Activated T-cell treated with anti-CD3 and anti-CD28 coated beads, Interleukin-2, amount 50 U/mL, for 4 hours (primary cell): ENCODE results near the gene CAMK2B. TPM values are rescaled to one million over a fixed set of nuclear protein-coding genes. Genes with fewer than 3 reads are reported as not detected.

Source experiments
- ATAC-seq, 2 donors: fragments of 200-7000 bp; cut with Tn5 transposase; one replicate each; pipeline ENCODE4 v1.10.0; 2021
- DNase-seq: peaks from one replicate; pipeline ENCODE4 v3.0.0-alpha.2; 2020
- H3K27me3 Mint-ChIP-seq: one replicate; pipeline ENCODE4 v1.8.0; 2021; ENCODE audit warnings: low read depth, mixed read lengths
- H3K36me3 Mint-ChIP-seq: one replicate; pipeline ENCODE4 v1.8.0; 2022; ENCODE audit warnings: mixed read lengths; ENCODE audit not compliant: insufficient read depth
- H3K4me1 Mint-ChIP-seq: one replicate; pipeline ENCODE4 v1.8.0; 2021; ENCODE audit warnings: low read depth, mixed read lengths
- H3K4me3 Mint-ChIP-seq: one replicate; pipeline ENCODE4 v1.8.0; 2021; ENCODE audit warnings: mild to moderate bottlenecking, moderate library complexity, mixed read lengths
- H3K9me3 Mint-ChIP-seq: one replicate; pipeline ENCODE4 v1.8.0; 2021; ENCODE audit warnings: mixed read lengths
- total RNA-seq, 3 donors: library from RNA; stranded (reverse); gene quantifications; one replicate each; pipeline ENCODE4 v1.2.1, GENCODE V29; 2021

The CAMK2B gene
- total RNA-seq, 3 donors from 2014 or later = 0.33 to 1.8 (median 1.6) TPM

DNA sequence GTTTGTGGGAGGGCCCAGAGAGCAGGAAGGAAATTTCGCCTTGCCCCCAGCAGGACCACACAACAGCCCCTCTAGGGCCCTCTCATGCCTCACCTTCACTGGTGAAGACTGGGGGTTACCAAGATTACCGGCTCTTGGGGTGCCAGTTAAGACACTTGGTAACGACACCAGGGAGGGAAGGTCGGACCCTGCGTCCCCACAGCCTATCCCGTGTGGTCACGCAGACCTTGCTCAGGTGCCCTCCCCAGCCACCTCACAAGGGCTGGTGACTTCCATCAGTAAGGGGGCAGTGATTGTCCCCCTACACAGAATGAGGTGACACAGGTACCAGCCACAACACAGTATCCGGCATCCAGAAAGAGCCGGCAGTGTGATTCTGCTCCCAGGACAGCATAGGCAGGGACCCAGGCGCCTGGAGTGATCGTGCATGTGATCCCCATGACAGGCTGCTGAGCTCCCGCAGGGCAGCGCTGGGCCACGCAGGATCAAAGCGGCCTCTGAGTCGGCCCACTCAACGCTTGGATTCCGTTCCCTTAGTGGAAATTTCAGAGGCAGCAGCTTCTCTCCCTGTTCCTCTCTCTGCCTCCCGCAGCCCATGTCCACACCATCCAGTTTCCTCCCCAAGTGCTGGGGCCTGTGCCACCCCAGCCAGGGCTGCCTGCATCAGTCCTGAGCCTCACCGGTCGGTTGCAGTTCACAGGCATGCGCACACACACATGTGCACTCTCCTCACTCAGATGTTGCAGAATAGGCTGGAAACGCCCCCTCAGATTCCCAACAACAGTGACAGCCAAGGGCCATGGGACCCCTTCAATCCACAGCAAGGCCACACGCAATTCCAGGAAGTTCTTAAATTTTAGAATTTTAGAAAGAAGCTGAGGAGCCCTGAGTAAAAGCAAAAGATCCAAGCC, 35.8 kb downstream of the CAMK2B start:
- Mint-ChIP-seq H3K27me3 (peaks cover 27% of the 10 kb centered on the region), H3K4me1 (no peaks in the 10 kb centered on the region), H3K4me3 (no peak overlapping the region), H3K36me3 (no peaks in the 10 kb centered on the region), H3K9me3 (no peaks in the 10 kb centered on the region)
- DNase-seq = peak; percentile 3
- no peak for ATAC-seq

DNA sequence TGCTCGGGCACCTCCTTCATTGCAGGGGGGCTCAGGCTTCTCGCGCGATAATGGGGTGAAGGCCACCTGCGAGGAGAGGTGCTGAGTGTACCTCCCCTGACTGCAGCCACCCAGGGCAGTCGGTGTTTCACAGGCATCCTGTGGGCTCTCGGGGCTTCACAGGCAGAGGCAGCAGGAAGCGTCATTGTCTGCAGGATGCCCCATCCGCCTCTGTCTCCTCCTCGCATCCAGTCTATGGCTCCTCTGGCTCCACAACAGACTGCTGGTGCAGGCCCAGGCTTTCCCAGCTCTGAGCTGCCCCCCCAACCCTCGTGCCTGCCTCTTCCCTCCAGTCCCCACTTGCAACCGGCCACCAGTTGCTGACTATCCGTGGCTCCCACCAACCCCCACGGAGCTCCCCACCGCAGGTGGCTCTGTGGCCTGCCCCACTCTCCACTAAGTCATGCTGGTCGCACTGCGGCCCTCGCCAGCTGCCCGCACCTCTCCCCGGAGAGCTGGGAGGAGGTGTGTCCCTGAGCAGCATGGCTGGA, 36.5 kb downstream of the CAMK2B start:
- H3K27me3 Mint-ChIP-seq = peaks cover 22% of the 10 kb centered on the region
- no peak for ATAC-seq
- peak; percentile 2 for DNase-seq

DNA sequence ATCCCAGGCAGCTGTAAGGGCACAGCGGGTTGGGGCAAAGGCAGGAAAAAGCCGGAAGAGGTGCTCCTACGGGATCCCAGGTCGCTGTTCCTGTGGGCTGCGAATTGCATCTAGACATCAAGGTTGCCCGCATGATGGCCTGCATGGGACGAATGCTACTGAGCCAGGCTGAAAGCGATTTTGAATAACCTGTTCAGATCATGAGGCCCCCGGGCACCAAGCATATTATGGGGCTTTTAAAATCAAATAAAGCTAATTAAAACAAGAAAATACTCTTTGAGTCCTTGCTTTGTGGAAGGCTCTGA, 37.1 kb downstream of the CAMK2B start:
- DNase-seq = no peak

More for the DNA sequence above, 36.5 kb downstream of the CAMK2B start:
- H3K4me3 Mint-ChIP-seq = no peak overlapping the region
- no peaks in the 10 kb centered on the region for H3K9me3 Mint-ChIP-seq
- no peaks in the 10 kb centered on the region for H3K36me3 Mint-ChIP-seq
- H3K4me1 Mint-ChIP-seq = no peaks in the 10 kb centered on the region

DNA sequence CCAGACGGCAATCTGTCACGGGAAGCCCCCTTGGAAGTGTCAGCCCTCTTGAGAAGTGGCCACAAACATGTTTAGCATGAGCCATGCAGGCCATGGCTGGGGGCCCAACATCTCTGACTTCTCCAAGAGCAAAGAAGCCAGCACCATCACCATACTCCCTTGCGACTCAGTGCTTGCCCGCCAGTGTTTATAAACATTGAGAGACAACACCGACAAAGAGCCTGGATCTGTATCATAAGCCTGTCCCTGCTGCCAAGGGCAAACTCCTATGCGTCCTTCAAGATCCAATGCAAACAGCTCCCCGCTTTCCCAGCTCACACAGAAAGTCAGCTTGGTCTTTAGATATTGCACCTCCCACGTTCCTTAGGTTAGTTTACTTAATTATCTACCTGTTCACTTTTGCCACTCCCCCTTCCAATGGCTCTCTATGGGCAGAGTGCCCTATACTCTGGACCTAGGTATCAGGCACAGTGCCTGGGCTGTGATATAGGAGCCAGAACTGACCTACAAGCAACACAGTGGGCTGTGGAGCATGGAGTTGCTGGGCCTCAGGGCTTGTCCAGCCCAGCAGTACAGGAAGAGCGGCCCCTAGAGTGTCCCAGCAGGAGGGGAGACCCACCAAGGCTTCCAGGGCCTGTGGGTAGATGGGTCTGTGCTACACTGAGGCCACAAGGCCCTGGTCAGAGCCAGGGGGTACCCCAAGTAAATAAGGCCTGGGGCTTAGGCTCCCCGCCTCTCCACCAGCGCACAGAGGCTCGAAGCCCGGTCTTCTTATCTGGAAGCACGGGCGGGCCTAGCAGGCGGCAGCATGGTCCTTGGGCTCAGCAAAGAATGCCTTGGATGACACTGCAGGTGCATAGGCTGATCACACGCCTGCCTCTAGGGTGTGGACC, 37.7 kb downstream of the CAMK2B start:
- Mint-ChIP-seq H3K36me3 (no peaks in the 10 kb centered on the region), H3K4me3 (no peak overlapping the region), H3K4me1 (no peaks in the 10 kb centered on the region), H3K9me3 (no peaks in the 10 kb centered on the region), H3K27me3 (peaks cover 12% of the 10 kb centered on the region)
- no peak for ATAC-seq
- peak; percentile 2 for DNase-seq

More for the DNA sequence above, 37.1 kb downstream of the CAMK2B start:
- no peak overlapping the region for H3K4me3 Mint-ChIP-seq
- no peaks in the 10 kb centered on the region for H3K36me3 Mint-ChIP-seq
- H3K27me3 Mint-ChIP-seq = peaks cover 18% of the 10 kb centered on the region
- H3K4me1 Mint-ChIP-seq = no peaks in the 10 kb centered on the region
- H3K9me3 Mint-ChIP-seq = no peaks in the 10 kb centered on the region
- no peak for ATAC-seq

DNA sequence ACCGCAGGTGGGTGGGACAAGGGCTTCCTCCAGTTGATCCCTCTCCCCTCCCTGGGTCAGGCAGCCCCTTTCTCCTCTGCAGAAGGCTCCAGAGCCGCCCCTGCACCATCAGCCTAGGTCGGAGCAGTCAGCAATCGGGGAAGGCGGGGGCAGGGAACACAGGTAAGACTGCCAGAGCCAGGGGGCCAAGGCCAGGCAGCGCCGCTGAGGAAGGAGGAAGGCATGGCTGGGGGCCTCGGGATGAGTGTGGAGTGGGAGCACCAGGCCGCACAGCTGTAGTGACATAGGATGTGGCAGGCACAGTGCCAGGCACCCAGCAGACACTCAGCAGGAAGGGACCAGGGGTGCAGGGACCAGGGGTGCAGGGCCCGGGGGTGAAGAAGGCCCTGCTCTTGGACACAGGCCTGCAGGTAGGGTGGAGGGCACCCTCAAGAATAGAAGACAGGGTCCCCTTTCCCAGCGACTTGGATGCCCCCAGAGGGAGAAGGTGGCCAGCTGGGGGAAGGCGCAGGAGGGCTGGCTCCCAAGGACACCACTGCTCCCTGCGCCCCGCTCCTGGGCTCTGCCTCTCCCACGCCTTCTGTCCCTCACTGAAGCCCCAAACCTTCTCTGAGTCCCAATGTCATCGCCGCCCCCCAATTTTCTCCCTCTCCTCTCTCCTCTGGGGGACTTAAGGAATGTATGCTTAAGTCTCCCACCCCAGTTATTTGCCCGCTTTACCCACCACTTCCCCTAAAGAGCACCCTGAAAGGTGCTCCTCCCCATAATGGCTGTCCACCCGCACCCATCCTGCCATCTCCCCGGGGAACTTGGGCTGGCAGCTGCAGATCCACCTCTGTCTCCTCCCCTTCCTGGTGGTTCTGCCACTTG, 38.5 kb downstream of the CAMK2B start:
- no peaks in the 10 kb centered on the region for H3K36me3 Mint-ChIP-seq
- H3K9me3 Mint-ChIP-seq = no peaks in the 10 kb centered on the region
- ATAC-seq = no peak
- no peak overlapping the region for H3K4me3 Mint-ChIP-seq
- peak; percentile 2 for DNase-seq
- peaks cover 8% of the 10 kb centered on the region for H3K27me3 Mint-ChIP-seq
- H3K4me1 Mint-ChIP-seq = no peaks in the 10 kb centered on the region

GRCh38 chr7:44286182-44286617, 39.2 kb downstream of the CAMK2B start:
- ATAC-seq = no peak

GRCh38 chr7:44285561-44285960, 39.8 kb downstream of the CAMK2B start:
- ATAC-seq = no peak
- peak; percentile 1 for DNase-seq

More at GRCh38 chr7:44286182-44286617, 39.2 kb downstream of the CAMK2B start:
- no peaks in the 10 kb centered on the region for H3K4me1 Mint-ChIP-seq
- H3K36me3 Mint-ChIP-seq = no peaks in the 10 kb centered on the region
- no peak overlapping the region for H3K4me3 Mint-ChIP-seq
- H3K27me3 Mint-ChIP-seq = peaks cover 2% of the 10 kb centered on the region
- H3K9me3 Mint-ChIP-seq = no peaks in the 10 kb centered on the region
- no peak for DNase-seq

GRCh38 chr7:44284881-44285541, 40.4 kb downstream of the CAMK2B start:
- H3K27me3 Mint-ChIP-seq = no peaks in the 10 kb centered on the region
- ATAC-seq = no peak
- no peaks in the 10 kb centered on the region for H3K36me3 Mint-ChIP-seq
- H3K9me3 Mint-ChIP-seq = no peaks in the 10 kb centered on the region
- H3K4me3 Mint-ChIP-seq = no peak overlapping the region
- H3K4me1 Mint-ChIP-seq = no peaks in the 10 kb centered on the region
- DNase-seq = no peak

More at GRCh38 chr7:44285561-44285960, 39.8 kb downstream of the CAMK2B start:
- Mint-ChIP-seq H3K27me3 (no peaks in the 10 kb centered on the region), H3K9me3 (no peaks in the 10 kb centered on the region), H3K36me3 (no peaks in the 10 kb centered on the region), H3K4me1 (no peaks in the 10 kb centered on the region), H3K4me3 (no peak overlapping the region)

DNA sequence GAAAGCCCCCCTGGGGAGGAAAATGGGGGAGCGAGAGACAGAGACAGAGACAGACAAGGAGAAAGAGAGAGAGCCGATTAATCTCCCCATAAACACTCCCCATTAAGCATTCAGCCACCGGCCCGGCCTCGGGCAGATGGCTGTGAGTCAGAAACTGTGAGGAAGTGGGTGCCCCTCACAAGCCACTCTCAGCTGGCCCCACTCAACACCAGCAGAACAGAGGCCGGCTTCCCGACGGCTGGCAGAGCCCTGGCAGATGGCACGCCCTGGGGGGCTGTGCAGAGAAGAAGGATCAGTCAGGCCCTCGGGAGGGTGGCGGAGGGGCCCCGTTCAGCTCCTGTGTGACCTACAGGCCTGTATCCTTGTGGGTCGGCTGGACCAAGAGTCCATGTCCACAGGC, 41.2 kb downstream of the CAMK2B start:
- Mint-ChIP-seq H3K9me3 (no peaks in the 10 kb centered on the region), H3K4me1 (no peaks in the 10 kb centered on the region), H3K27me3 (no peaks in the 10 kb centered on the region), H3K36me3 (no peaks in the 10 kb centered on the region), H3K4me3 (no peak overlapping the region)
- DNase-seq (no peak), ATAC-seq (no peak)

GRCh38 chr7:44283381-44284211, 41.8 kb downstream of the CAMK2B start:
- Mint-ChIP-seq H3K36me3 (no peaks in the 10 kb centered on the region), H3K4me1 (no peaks in the 10 kb centered on the region), H3K27me3 (no peaks in the 10 kb centered on the region), H3K4me3 (no peak overlapping the region), H3K9me3 (no peaks in the 10 kb centered on the region)
- peak; percentile 2 for DNase-seq
- no peak for ATAC-seq

DNA sequence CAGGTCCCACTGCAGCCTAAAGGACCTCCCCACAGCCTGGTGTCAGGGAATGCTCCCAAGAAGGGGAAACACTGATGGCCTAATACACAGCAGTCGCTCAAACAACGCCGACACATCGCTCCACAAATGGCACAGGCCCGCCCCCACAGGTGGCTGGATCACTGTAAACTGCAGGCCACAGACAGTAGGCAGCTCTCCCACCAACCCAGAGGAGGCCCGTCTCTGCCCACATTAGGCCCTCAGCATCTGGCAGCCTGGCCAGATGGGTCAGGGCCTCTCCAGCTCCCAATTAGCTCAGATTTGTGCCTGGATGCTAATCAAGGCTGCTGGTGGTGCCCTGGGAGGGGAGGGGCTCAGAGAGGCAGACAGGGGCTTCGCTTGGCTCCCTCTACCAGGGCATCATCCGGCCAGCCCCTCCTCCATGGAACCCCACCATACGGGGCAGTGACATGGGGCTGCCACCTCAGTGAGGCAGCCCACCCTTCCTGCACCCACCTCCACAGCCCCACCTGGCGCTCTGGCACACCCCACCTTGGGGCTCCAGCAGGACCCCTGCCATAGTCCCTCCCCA, 42.7 kb downstream of the CAMK2B start:
- Mint-ChIP-seq H3K27me3 (no peaks in the 10 kb centered on the region), H3K9me3 (no peaks in the 10 kb centered on the region), H3K36me3 (no peaks in the 10 kb centered on the region), H3K4me1 (no peaks in the 10 kb centered on the region), H3K4me3 (no peak overlapping the region)
- ATAC-seq (no peak), DNase-seq (no peak)

DNA sequence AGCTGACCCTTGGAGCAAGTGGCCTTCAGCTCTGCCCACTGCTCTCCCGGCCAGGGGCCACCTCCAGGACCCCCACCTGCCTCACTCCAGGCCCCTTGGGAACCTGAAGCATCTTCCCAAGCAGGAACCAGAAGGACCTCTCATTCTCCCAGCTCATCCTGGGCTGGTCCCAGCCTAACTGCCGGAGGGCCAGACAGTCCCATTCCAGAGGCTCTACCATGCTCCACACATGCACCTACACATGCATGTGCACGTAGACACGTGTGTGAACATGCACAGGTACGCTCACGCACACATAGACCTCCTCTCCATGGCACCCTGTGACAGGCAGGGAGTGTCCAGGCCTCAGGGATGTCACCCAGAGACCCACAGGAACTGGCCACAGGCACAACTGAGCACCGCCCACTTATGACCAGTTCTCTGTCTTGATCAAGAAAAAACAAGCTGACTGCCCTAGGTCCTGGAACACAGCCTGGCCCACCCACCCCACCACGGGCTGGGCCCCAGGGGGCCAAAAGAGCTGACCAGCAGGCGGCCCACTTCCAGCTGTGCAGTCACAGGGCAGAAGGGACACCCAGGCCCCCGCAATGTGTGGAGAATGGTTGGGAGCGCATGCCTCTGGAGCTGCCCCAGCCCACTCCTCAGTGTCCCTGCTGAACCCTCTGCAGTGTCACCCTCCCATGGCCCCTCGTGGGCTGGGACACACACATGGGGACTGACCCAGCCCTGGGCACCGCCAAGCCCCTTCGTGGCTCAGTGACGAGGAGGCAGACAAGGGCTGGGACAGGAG, 43.4 kb downstream of the CAMK2B start:
- DNase-seq (peak; percentile 4), ATAC-seq (no peak)
- H3K9me3 Mint-ChIP-seq = no peaks in the 10 kb centered on the region
- no peak overlapping the region for H3K4me3 Mint-ChIP-seq
- H3K4me1 Mint-ChIP-seq = no peaks in the 10 kb centered on the region
- no peaks in the 10 kb centered on the region for H3K27me3 Mint-ChIP-seq
- no peaks in the 10 kb centered on the region for H3K36me3 Mint-ChIP-seq
